Left forelimb (tissue), 1 donor: ENCODE data around the gene ZC3H4.

Source experiments
- DNase-seq: peaks from one replicate; pipeline ENCODE4 v3.0.0-alpha.2; 2018; ENCODE audit warnings: low spot score

Gene ZC3H4

GRCh38 chr19:47133021-47133471 is 19.5 kb upstream of the ZC3H4 start:
- no peak for DNase-seq

- DNase-seq = no peak
Observed at GRCh38 chr19:47132194-47132852, 18.7 kb upstream of the ZC3H4 start.

- DNase-seq = peak; percentile 99
Observed at GRCh38 chr19:47130589-47131227, 17.1 kb upstream of the ZC3H4 start, which contains the start of gene SAE1. SAE1 (plus strand) TSS chr19:47130835; CDS start chr19:47130931, 96 bp downstream.

DNA sequence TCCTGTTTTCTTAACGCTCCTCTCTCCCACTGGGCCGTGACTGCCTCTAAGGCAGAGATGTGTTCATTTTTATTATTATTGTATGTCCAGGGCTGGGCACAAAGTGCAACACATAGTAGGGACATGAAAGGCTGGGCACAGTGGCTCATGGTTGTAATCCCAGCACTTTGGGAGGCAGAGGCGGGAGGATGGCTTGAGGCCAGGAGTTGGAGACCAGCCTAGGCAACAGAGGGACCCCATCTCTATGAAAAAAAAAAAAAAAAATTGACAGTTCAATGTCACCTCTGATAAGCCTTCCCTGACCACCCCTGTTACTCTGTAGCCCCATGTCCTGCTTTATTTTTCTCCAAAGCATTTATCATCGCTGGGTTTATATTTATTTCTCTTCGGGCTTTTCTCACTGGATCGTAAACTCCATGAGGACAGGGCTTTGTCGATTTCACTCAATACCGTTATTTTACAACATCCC is 16.6 kb upstream of the ZC3H4 start:
- no peak for DNase-seq

GRCh38 chr19:47129579-47129978 is 16.0 kb upstream of the ZC3H4 start:
- no peak for DNase-seq

DNA sequence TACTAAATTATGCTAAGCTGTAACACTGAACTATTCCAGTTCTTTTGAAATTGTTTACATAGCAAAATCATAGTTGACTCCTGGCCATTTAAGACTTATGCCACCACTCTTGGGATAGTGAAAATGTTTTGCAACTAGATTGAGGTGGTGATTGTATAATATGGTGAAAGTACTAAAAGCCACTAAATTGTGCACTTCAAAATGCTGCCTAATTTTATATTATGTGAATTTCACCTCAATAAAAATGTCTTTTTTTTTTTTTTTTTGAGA is 12.0 kb upstream of the ZC3H4 start:
- no peak for DNase-seq

GRCh38 chr19:47124937-47125668 is 11.5 kb upstream of the ZC3H4 start:
- no peak for DNase-seq

GRCh38 chr19:47123406-47123805 is 9.8 kb upstream of the ZC3H4 start:
- DNase-seq = no peak

DNA sequence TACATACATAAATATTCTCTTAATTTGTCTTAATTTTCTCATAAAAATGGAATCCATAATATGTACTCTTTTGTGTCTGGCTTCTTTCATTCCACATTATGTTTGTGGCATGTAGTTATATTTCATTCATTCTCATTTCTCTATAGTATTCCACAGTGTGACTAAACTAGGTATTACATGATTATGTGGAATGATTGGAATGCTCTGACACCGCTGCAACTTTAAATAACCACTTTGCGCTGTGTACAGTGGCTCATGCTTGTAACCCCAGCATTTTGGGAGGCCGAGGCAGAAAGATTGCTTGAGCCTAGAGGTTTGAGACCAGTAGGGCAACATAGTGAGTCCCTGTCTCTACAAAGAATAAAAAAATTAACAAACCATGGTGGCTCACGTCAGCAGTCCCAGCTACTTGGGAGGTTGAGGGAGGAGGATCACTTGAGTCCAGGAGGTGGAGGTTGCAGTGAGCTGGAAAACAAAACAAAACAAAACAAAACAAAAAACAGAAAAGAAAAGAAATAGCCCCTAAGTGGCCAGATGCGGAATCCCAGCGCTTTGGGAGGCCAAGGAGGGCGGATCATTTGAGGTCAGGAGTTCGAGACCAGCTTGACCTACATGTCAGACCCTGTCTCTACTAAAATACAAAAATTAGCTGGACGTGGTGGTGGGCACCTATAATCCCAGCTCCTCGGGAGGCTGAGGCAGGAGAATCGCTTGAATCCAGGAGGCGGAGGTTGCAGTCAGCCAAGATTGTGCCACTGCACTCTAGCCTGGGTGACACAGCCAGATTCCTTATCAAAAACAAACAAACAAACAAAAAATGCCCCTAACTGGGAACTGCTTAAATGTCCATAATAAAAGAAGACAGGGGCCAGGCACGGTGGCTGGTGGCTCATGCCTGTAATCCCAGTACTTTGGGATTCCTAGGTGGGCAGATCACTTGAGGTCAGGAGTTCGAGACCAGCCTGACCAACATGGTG is 9.1 kb upstream of the ZC3H4 start:
- DNase-seq = no peak

GRCh38 chr19:47120470-47121067 is 7.0 kb upstream of the ZC3H4 start:
- no peak for DNase-seq

DNA sequence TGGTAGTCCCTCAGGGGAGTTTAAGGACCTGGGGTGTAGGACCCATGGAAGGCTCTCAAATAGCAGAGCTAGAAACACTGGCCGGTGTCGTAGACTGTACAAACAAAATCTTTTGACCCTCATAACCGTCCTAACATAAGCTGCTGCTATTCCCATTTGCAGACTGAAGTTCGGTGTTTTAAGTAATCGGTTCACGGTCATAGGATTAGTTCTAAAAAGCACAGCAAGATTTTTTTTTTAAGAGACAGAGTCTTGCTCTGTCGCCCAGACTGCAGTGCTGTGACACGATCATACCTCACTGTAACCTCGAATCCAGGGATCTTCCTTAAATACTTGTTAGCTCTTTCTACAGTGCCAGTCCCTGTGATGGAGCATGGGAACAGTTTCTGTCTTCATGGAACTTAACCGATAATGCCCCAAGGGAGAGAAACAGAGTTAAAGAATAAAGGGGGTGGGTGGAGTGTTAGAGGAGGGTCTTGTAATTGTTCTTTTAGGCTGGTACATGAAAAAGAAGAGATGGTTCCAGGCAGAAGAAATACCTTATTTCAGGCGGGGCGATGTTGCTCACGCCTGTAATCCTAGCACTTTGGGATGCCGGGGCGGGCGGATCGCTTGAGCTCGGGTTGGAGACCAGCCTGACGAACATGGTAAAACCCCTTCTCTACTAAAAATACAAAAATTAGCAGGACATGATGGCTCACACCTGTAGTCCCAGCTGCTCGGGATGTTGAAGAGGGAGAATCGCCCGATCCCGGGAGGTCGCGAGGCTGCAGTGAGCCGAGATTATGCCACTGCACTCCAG is 475 bp upstream of the ZC3H4 start:
- DNase-seq = no peak

DNA sequence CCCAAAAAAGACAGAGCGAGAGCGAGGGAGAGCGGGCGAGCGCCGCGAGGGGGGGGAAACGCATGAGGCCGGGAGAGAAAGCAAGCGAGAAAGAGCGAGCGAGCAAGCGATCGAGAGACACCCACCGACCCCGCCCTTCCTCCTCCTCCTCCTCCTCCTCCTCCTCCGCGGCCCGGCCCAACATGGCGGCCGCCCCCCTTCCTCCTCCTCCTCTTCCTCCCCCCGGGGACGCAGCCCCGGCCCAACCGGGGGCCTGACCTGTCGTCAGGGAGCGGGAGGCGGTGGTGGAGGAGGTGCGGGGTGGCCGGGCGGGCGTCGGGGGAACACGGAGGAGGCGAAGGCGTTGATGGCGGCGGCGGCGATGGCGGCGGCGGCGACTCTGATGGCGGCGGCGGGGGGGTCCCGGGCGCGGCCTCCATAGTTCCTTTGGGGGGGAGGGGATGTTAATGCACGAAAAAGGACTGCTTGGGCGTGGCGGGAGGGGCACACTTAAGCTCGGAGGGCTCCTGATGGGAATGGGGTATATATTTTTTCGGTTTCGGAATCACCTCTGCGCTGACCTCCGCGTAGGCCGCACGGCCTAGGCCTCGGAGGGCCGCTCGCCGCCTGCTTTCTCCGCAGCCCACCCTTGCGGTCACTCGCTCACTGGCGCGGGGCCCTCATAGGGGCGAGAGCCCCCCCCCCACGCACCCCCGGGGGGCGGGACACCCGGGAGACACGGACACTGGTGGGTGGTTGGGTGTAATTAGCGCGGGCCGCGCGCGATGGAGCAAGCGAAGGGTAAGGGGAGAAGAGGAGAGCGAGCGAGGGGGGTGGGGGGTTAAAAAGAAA is 1.2 kb downstream of the ZC3H4 start:
- DNase-seq = peak; percentile 93

GRCh38 chr19:47111682-47112165 is 1.9 kb downstream of the ZC3H4 start:
- no peak for DNase-seq

DNA sequence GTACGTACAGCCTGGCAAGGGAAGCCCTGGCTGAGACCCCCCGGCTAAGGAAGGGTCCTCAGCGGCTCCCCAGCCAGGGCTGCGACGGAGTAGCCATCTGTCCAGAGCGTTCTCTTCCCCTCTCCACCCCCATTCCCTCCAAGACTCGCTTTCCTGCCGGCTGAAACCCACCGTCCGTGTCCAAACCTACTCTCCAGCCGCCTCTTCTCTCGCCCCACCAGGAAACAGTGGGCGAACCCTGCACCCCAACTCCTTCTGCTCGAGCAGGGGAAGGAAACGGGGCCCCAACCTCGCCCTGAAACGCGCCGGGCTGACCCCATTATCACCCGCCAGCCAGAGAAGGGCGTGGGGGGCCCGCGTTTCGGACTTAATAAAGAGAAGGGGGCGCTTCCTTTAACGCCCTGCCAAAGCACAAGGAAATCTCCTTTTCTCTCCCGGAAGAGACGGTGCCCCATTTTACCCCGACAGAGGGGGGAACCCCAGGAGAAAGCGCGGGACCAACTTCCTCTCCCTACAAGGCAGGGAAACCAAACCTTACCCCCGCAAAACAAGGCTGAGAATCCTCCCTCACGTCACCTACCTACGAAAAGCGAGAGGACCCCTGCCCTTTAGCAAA is 2.5 kb downstream of the ZC3H4 start:
- DNase-seq = no peak

DNA sequence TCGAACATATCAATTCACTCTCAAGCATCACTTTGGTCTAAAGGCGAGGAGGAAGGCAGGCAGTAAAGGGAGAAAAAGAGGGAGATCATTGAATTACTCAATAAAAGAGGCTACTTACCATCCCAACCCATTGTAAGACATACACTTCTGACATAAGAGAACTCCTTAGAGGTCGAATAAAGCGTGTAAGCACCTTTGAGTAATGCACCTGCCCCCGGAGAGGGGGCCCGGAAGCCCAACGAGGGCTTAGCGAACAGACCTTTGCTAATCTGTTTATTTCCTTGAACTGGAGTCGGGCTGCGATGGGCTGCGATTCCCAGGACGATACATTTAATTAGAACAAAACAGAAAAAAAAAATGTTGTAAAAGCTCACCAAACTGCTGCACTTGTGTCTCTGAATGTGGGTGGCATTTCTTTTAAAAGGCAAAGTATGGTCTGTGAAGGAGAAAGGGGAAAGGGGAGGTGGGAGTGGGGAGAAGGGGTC is 3.0 kb downstream of the ZC3H4 start:
- DNase-seq = no peak

- DNase-seq = no peak
Observed at GRCh38 chr19:47109541-47110375, 3.8 kb downstream of the ZC3H4 start.

GRCh38 chr19:47109177-47109540 is 4.4 kb downstream of the ZC3H4 start:
- no peak for DNase-seq
